Motor neuron (in vitro differentiated cells): ENCODE measurements around the gene RGMA. TPM values are rescaled to one million over a fixed set of nuclear protein-coding genes. Genes with fewer than 3 reads are reported as not detected.
A peak's percentile ranks its signal among the peaks of the same experiment; 100 is the strongest.
"Not testable (repeated sequence)": the region's sequence is repeated elsewhere in the genome, so short reads cannot be mapped to it uniquely, and the experiment has no call there.

Source experiments
- ATAC-seq, 8 experiments: fragments of 200-7000 bp; cut with Tn5 transposase; replicated peaks in 6 of 8; 2 replicates each; pipeline ENCODE4 v1.8.0; 2021; ENCODE audit warnings: mild to moderate bottlenecking in 8 of 8, moderate library complexity in 8 of 8
- H3K27ac ChIP-seq, 2 donors: fragments of 250-450 bp; sonication (Bioruptor Pico); 2 replicates each; pipeline ENCODE4 v1.9.0; 2021; ENCODE audit warnings: antibody characterized with exemption in 2 of 2, mild to moderate bottlenecking in 2 of 2, moderate library complexity in 1 of 2
- H3K4me1 ChIP-seq, 2 donors: fragments of 250-450 bp; sonication (Bioruptor Pico); replicated peaks in 1 of 2; 2 replicates each; pipeline ENCODE4 v1.6.1; 2021; ENCODE audit warnings: antibody characterized with exemption in 2 of 2, mild to moderate bottlenecking in 2 of 2, moderate library complexity in 1 of 2
- H3K4me3 ChIP-seq, 5 donors: fragments of 250-450 bp; sonication (Bioruptor Pico); 2 replicates each; pipeline ENCODE4 v1.9.0; 2021; ENCODE audit warnings: antibody characterized with exemption in 5 of 5, mild to moderate bottlenecking in 5 of 5, moderate library complexity in 4 of 5
- WGBS, 10 experiments: fragments of 450-650 bp; shearing (Covaris generic); methylation state at CpG; one replicate each; pipeline ENCODE4 v1.0.0; 2022; 5-methylcytosine and 5-hydroxymethylcytosine counted together
- in situ Hi-C, 9 experiments: fragments of 400-800 bp; cut with MboI; loops; one replicate each; pipeline ENCODE4 v1.15.0; 2021; ENCODE audit warnings: low sequenced_read_pairs in 9 of 9, low pct_unique_long_range_greater_than_20kb in 2 of 9; ENCODE audit not compliant: unreplicated experiment in 9 of 9
- total RNA-seq, 8 experiments: library from RNA; unstranded; fragments of 300-600 nt; gene quantifications; 2 replicates each; pipeline versions ENCODE4 v1.2.3 to v1.2.4, GENCODE V29; 2022

RGMA gene
- total RNA-seq, 8 experiments from 2014 or later = 10.2 to 154 (median 49.2) TPM

DNA sequence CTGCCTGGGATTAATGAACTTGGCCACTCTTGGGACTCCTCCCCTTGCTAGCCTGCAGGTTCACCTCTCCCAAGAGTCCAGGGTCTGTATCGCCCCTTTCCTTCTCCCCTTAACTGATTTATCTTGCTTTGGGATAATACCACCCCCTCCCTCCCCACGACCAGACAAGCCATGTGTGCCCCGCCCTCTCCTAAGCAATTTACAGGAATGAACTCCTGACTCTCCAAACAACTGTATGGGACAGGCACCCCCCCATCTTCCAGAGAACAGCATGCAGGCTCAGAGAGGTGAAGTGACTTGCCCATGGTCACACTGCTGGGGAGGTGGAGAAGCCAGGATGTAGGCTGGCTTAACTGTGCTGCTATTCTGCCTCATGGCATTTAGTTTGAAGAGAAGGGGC is 46.8 kb downstream of the RGMA start:
- ATAC-seq = no peak
- Histone ChIP-seq H3K27ac (no peak overlapping the region), H3K4me3 (no peak overlapping the region), H3K4me1 (peaks cover 10 to 11% of the 10 kb centered on the region in 2 donors)
- in situ Hi-C loops = loop anchor here in 5 of 9 experiments (10.0 to 25.0 kb wide), 5 partner anchors 795 to 1270 kb away; no protein-coding TSS in a partner anchor
- 0 to 68% (median 51%) methylated on average over 1 to 3 of the region's 3 CpGs; no CpG with 5 or more reads in 6 of the 10 experiments for WGBS, 10 experiments

DNA sequence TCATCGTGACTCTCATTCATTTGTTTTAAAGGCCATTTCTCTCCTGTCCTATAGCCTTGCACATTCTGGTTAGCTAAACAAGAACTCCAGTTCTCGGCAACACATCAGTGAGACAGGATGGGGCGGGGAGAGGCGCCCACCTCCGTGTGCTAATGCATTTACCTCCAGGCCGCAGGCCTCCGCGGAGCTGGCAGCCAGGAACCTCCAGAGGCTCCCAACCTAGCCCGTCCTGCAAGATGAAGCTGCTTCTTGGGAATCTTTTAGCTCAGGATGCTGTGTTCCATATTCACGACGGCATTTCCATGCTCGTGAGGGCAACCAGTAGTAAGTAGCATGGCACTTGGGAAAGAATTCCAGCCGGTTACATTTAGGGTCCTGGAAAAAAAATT is 47.9 kb downstream of the RGMA start:
- in situ Hi-C loops = loop anchor here in 5 of 9 experiments (10.0 to 25.0 kb wide), 5 partner anchors 796 to 1271 kb away; no protein-coding TSS in a partner anchor

DNA sequence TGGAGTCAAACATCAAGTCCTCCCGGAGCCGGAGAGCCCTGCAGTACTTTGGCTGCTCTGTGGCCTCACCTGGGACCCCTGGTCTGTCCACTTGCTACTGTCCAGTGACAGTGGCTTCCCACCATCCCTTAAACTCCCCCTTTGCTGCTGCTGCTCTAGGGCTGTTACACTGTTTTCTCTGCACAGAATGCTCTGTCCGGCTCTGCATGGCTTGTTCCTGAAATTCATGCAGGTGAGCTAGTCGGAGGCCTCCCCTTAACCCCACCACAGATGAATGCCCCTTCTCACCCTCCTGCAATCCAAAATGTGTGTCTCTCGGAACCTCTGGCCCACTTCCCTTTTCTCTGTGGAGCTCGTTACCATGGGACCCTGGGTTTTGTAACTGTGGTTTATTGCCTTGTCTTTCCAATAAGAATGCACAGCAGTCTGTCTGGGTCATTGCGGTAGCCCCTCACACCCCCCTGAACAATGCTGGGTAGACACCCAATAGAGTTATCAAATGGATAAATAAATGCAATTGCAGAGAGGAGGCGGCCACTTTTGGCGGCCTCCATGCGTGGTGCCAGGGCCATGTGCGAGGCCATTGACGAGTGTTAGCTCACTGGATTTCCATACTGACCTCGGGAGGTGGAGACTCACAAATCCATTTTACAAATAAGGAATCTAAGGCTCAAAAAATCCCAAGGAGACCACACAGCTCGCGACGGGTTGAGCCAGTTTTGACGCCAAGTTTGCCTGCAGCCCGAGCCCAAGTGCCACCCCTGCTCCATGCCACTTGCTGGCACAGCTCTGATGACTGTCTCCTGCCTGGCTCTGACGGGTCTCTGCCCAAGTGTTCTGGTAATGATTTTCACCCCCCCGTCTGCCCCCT is 48.5 kb downstream of the RGMA start:
- H3K4me1 ChIP-seq = peaks cover 18 to 22% of the 10 kb centered on the region in 2 donors
- no peak overlapping the region for H3K27ac ChIP-seq
- no peak overlapping the region for H3K4me3 ChIP-seq
- no peak for ATAC-seq
- WGBS, 10 experiments = 50 to 95% (median 82%) methylated on average over 1 to 12 of the region's 20 CpGs; no CpG with 5 or more reads in 2 of the 10 experiments
- in situ Hi-C loops = loop anchor here in 5 of 9 experiments (10.0 to 25.0 kb wide), 5 partner anchors 797 to 1272 kb away; no protein-coding TSS in a partner anchor

More for the DNA sequence above, 47.9 kb downstream of the RGMA start:
- H3K27ac ChIP-seq = no peak overlapping the region
- 33 to 100% (median 80%) methylated on average over 1 to 8 of the region's 13 CpGs; no CpG with 5 or more reads in 3 of the 10 experiments for WGBS, 10 experiments
- H3K4me3 ChIP-seq = no peak overlapping the region
- no peak for ATAC-seq
- peaks cover 17 to 19% of the 10 kb centered on the region in 2 donors for H3K4me1 ChIP-seq

DNA sequence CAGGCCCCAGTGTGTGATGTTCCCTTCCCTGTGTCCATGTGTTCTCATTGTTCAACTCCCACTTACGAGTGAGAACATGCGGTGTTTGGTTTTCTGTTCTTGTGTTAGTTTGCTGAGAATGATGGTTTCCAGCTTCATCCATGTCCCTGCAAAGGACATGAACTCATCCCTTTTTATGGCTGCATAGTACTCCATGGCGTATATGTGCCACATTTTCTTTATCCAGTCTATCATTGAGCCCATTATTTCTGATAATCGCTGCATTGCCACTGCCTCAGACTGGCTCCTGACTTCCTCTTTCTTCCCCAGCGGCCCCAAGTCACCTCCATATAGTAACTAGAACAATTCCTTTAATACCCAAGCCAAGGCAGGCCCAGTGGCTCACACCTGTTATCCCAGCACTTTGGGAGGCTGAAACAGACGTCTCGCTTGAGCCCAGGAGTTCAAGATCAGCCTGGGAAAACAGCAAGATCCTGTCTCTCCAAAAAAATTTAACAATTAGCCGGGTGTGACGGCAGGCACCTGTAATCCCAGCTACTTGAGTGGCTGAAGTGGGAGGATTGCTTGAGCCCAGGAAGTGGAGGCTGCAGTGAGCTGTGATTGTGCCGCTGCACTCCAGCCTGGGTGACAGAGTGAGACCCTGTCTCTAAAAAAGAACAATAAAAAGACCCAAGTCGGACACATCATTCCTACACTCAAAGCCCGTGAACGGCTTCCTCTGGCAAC is 49.3 kb downstream of the RGMA start:
- WGBS, 10 experiments = 40 to 100% (median 92%) methylated on average over 1 to 9 of the region's 13 CpGs; no CpG with 5 or more reads in 2 of the 10 experiments
- in situ Hi-C loops = loop anchor here in 8 of 9 experiments (10.0 to 25.0 kb wide), 5 partner anchors 798 to 1273 kb away; no protein-coding TSS in a partner anchor
- ATAC-seq, H3K4me3 ChIP-seq, H3K27ac ChIP-seq: not testable (repeated sequence)
- peaks cover 18 to 22% of the 10 kb centered on the region in 2 donors for H3K4me1 ChIP-seq

DNA sequence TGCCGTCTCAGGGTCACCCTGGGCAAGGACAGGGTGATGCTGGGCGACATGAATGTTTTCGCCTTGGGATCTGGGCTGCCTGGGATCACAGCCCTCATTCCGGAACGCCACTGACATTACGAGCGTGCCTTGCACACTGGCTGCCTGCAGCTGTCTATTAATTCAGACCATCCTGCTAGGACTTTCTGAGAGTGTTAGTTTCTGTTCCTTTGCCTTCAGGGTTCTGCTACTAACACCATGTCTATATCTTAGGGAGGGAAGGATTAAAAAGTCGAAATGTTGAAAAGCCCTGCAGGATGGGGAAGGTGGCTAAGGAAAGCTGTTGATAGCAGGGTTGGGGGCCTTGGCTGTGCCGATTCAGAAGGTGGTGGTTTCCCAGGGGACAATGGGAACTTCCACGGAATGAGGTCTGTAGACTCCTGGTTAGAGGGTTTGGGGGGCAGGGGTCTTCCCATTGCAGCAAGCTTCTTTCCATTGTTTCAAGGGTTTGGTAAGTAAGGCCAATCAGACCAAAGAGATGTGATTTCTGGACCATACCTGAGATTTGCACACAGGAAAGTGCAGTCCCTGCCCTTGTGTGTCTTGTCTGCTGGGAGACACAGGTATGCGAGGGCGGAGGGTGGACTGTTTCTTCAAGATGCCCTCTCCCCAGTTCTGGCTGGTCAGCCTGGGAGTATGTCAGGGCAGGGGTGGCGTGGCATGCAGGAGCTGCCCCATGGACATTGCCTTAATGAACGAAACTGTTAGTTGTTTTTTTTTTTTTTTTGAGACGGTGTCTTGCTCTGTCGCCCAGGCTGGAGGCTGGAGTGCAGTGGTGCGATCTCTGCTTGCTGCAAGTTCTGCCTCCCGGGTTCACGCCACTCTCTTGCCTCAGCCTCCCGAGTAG is 50.9 kb downstream of the RGMA start:
- no peak for ATAC-seq
- H3K4me1 ChIP-seq = peaks cover 18 to 22% of the 10 kb centered on the region in 2 donors
- WGBS, 10 experiments = 0 to 100% (median 72%) methylated on average over 1 to 10 of the region's 20 CpGs; no CpG with 5 or more reads in 4 of the 10 experiments
- H3K4me3 ChIP-seq = no peak overlapping the region
- peak overlapping the region; percentile 33 to 53 for H3K27ac ChIP-seq
- in situ Hi-C loops = loop anchor here in 8 of 9 experiments (10.0 to 25.0 kb wide), 5 partner anchors 799 to 1274 kb away; no protein-coding TSS in a partner anchor

DNA sequence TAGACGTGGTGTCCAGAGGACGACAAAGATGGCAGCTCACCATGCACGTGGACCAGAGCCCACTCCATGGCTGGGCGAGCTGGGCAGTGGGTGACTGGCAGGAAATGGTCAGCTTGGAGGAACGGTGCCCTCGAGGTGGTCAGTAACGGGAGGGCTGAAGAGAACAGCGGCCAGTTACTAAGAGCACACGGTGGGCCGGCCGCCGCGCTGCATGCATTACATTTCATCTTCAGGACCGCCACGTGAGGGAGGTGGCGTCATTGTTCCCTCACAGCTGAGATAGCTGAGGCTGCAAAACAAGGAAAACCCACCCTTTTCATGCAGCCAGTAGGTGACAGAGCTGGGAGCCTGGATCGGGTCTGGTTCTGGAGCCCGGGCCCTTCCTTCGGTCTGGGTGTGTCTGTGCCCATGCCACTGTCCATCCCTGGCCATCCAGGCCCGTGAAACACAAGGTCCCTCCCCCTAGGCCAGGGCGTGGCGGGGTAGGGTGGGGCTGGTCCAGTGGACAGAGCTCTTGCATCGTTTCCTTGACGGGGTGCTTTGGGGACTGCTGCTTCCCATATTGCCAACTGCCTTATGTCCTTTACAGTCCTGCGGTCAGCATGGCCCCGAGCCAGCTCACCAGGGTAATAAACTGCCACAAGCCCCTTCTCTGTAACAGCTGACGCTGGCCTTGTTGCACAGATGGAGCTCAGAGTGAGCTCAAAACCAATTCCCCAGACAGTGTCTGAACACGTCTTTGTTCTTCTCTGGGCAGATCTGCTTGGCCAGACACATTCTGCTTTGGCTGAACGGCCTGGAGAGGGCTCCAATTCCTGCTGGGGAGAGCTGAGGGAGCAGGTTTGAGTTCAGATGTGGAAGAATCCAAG is 51.8 kb downstream of the RGMA start:
- peak; percentile 54 to 88 (median 82) for ATAC-seq
- Histone ChIP-seq H3K4me1 (peaks cover 18 to 22% of the 10 kb centered on the region in 2 donors), H3K4me3 (no peak overlapping the region), H3K27ac (peak overlapping the region; percentile 33 to 53)
- WGBS, 10 experiments = 0 to 100% (median 80%) methylated on average over 1 to 11 of the region's 29 CpGs; no CpG with 5 or more reads in 2 of the 10 experiments
- in situ Hi-C loops = loop anchor here in 8 of 9 experiments (10.0 to 25.0 kb wide), 5 partner anchors 800 to 1275 kb away; no protein-coding TSS in a partner anchor

DNA sequence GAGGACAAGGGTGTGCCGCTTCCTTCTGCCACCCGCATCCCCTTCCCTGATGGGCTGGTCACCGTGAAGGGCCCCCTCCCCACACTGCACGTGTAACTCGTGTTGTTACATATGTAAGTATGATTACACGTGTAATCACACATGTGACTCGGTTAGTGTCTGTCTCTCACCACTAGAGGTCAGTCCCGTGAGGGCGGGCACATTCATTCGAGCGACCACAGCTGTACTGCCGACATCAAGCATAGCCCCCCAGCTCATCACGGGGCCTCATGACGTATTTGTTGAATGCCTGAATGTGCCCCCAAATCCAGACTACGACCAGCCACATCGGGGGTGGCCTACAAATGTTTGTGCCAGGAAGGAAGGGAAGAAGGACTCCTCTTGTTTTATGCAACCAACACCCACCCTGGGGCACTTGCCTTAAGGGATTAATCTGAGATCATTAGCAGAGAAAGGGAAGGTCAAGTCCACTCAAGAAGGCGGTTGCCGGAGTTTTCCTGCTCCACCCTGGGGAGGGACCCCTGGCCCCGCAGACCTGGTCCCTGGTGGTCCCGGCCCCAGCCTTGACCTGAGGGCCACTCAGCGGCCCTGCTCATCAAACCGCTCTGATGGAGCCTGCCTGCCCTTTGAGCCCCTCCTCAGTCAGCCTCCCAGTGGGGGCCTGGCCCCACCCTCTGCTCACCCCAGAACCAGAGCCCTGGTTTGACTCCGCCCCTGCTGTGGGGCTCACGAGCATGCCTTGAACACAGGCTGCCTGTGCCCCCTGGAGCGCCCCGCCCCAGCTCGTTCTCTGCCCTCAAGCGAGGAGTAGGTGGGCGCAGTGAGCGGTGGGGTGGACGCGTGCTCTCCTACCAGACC is 52.8 kb downstream of the RGMA start:
- Histone ChIP-seq H3K27ac (peak overlapping the region in 1 of 2 donors; percentile 22), H3K4me3 (no peak overlapping the region), H3K4me1 (peaks cover 18 to 22% of the 10 kb centered on the region in 2 donors)
- in situ Hi-C loops = loop anchor here in 8 of 9 experiments (10.0 to 25.0 kb wide), 5 partner anchors 801 to 1276 kb away; no protein-coding TSS in a partner anchor
- WGBS, 10 experiments = 17 to 80% (median 57%) methylated on average over 1 to 4 of the region's 32 CpGs; no CpG with 5 or more reads in 5 of the 10 experiments
- peak in 6 of 8 experiments; percentile 6 to 44 (median 35) for ATAC-seq

DNA sequence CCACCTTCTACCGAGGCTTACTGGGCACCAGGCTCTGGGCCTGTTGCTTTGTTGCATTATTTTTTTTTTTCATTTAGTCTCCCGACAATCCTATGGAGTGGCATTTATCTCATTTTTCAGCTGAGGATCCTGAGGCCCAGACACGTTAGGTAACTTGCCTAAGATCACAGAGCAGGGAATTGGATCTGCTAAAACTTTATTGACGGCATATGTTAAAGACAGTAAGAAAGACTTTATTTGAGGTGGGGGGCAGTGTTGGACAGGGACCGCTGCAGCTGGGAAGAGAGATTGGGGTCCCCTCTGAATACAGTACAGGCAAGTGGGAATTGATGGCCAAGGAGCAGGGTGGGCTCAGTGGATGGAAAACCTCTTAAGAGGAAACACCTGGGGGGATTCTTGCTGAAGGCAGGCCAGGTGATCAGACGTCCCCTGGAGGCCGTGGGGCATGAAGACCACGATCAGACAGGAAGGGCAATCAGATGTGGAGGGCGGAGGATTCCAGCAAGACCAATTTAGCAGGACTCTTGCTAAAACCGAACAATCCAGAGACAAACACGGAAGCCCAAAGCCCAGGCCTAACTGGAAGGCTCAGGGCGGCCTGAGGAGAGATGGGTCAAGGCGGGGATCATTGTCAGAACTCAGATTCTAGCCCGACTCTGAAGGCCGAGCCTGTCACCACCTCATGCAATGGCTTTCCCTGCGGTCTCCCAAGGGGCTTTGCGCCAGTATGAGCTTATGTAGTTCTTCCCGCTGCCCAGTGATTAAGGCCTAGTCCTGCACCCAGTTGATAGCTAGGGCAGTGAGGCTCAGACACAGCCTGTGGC is 53.7 kb downstream of the RGMA start:
- Histone ChIP-seq H3K27ac (no peak overlapping the region), H3K4me3 (no peak overlapping the region), H3K4me1 (peaks cover 18 to 30% of the 10 kb centered on the region in 2 donors)
- ATAC-seq = no peak
- in situ Hi-C loops = loop anchor here in 8 of 9 experiments (10.0 to 25.0 kb wide), 5 partner anchors 802 to 1277 kb away; no protein-coding TSS in a partner anchor
- WGBS, 10 experiments = 71 to 100% (median 95%) methylated on average over 1 to 12 of the region's 18 CpGs

DNA sequence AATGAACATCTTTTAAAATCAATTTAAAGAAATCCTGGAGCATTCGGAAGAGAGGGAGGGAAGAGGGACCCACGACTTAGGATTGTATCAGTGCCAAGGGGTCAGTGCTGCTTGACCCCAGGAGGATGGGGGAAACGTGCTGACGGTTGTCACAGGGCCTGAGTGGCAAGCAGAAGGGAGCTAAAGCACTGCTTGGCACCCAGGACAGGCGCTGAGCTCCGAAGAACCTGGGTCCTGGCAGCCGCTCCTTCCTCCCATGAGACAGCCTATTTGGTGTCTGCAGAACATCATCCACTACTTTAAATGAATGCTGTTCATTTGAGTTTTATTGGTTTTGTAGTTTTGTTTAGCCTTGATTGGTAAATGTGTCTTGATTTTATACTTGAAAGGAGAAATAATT is 54.5 kb downstream of the RGMA start:
- WGBS, 10 experiments = 71 to 100% (median 91%) methylated on average over 1 to 5 of the region's 7 CpGs; no CpG with 5 or more reads in 3 of the 10 experiments
- ATAC-seq = no peak
- peaks cover 18 to 34% of the 10 kb centered on the region in 2 donors for H3K4me1 ChIP-seq
- H3K4me3 ChIP-seq = no peak overlapping the region
- H3K27ac ChIP-seq = no peak overlapping the region
- in situ Hi-C loops = loop anchor here in 8 of 9 experiments (10.0 to 25.0 kb wide), 5 partner anchors 803 to 1278 kb away; no protein-coding TSS in a partner anchor
